SK-N-SH (cell line): ENCODE measurements around the gene AP2A2. TPM values are rescaled to one million over a fixed set of nuclear protein-coding genes. Genes with fewer than 3 reads are reported as not detected.

Experiments used
- CTCF ChIA-PET: fragments of 300-600, 350-600 bp; formaldehyde crosslinking; extraction: SDS; loops from one replicate; lab custom pipeline; 2021; lab: Yijun Ruan, JAX
- POLR2A ChIA-PET: fragments of 350-600 bp; sonication (Branson Sonifier 250); formaldehyde crosslinking; extraction: SDS; loops from one replicate; lab custom pipeline; 2020; ENCODE audit warnings: antibody characterized with exemption, inconsistent platforms; lab: Yijun Ruan, JAX
- DNase-seq: peaks from one replicate; pipeline ENCODE4 v3.0.0; 2012
- H2AFZ ChIP-seq: fragments of 200-600 bp; sonication (generic); 2 replicates; pipeline ENCODE4 v1.8.1; 2016; ENCODE audit warnings: antibody characterized with exemption, mild to moderate bottlenecking, low read depth
- H3F3A ChIP-seq: fragments of 200-600 bp; sonication (generic); replicated peaks from 2 replicates; pipeline ENCODE3; 2016; ENCODE audit warnings: antibody characterized with exemption, mild to moderate bottlenecking; ENCODE audit not compliant: insufficient read depth
- H3K27ac ChIP-seq, 2 experiments: fragments of 200-500 bp in 1 of 2; fragments of 200-600 bp in 1 of 2; sonication (Bioruptor generic) in 1 of 2; sonication (generic), shearing (Covaris generic) in 1 of 2; 2 replicates each; pipeline versions ENCODE4 v1.5.1 to v1.6.1; 2014 to 2016; ENCODE audit warnings: low read depth in 2 of 2, inconsistent platforms in 1 of 2, low read length in 1 of 2, mild to moderate bottlenecking in 1 of 2, mixed read lengths in 1 of 2
- H3K27me3 ChIP-seq: fragments of 200-600 bp; sonication (generic), shearing (Covaris generic); 2 replicates; pipeline ENCODE4 v1.6.1; 2016; ENCODE audit warnings: mixed run types; ENCODE audit not compliant: insufficient read depth
- H3K36me3 ChIP-seq, 2 experiments: fragments of 200-500 bp in 1 of 2; fragments of 200-600 bp in 1 of 2; sonication (Bioruptor generic) in 1 of 2; sonication (generic) in 1 of 2; replicated peaks in 1 of 2; 2 replicates each; pipeline versions ENCODE3 to v1.5.1; 2014 to 2016; ENCODE audit warnings: low read length in 1 of 2, mild to moderate bottlenecking in 1 of 2; ENCODE audit not compliant: insufficient read depth in 2 of 2, control insufficient read depth in 1 of 2
- H3K4me1 ChIP-seq, 2 experiments: fragments of 200-500 bp in 1 of 2; fragments of 200-600 bp in 1 of 2; sonication (Bioruptor generic) in 1 of 2; sonication (generic), shearing (Covaris generic) in 1 of 2; 2 replicates each; pipeline versions ENCODE4 v1.5.1 to v1.6.1; 2014 to 2016; ENCODE audit warnings: low read depth in 1 of 2, low read length in 1 of 2, mixed run types in 1 of 2; ENCODE audit not compliant: insufficient read depth in 2 of 2, control insufficient read depth in 1 of 2
- H3K4me2 ChIP-seq: fragments of 200-600 bp; sonication (generic), shearing (Covaris generic); 2 replicates; pipeline ENCODE4 v1.6.1; 2017; ENCODE audit warnings: mixed run types
- H3K4me3 ChIP-seq, 2 experiments: fragments of 200-500 bp in 1 of 2; fragments of 200-600 bp in 1 of 2; sonication (Bioruptor generic) in 1 of 2; sonication (generic), shearing (Covaris generic) in 1 of 2; 2 replicates each; pipeline versions ENCODE4 v1.5.1 to v1.8.1; 2014 to 2016; ENCODE audit warnings: low read depth in 2 of 2, inconsistent platforms in 1 of 2, low read length in 1 of 2, mild to moderate bottlenecking in 1 of 2, mixed read lengths in 1 of 2, moderate library complexity in 1 of 2
- H3K79me2 ChIP-seq: fragments of 200-600 bp; sonication (generic); 2 replicates; pipeline ENCODE4 v1.8.1; 2017; ENCODE audit warnings: mild to moderate bottlenecking; ENCODE audit not compliant: insufficient read depth
- H3K9ac ChIP-seq: fragments of 200-600 bp; sonication (generic); 2 replicates; pipeline ENCODE4 v1.6.1; 2017; ENCODE audit warnings: mixed run types
- H3K9me2 ChIP-seq: fragments of 200-600 bp; sonication (generic); 2 replicates; pipeline ENCODE4 v1.6.1; 2017; ENCODE audit warnings: mixed run types
- H3K9me3 ChIP-seq: fragments of 200-600 bp; sonication (generic); 2 replicates; pipeline ENCODE4 v1.6.1; 2017; ENCODE audit warnings: mixed run types, mild to moderate bottlenecking, moderate library complexity
- H4K20me1 ChIP-seq: fragments of 200-600 bp; sonication (generic); 2 replicates; pipeline ENCODE4 v1.6.1; 2017; ENCODE audit warnings: mild to moderate bottlenecking, mixed run types; ENCODE audit not compliant: insufficient read depth
- CHD2 ChIP-seq: fragments of 150-350 bp; IDR thresholded peaks from 2 replicates; pipeline ENCODE4 v1.6.1; 2018; ENCODE audit warnings: low read length; ENCODE audit not compliant: partially characterized antibody
- ELF1 ChIP-seq: IDR thresholded peaks from 2 replicates; pipeline ENCODE4 v1.4.0; 2012
- EZH2phosphoT487 ChIP-seq: fragments of 200-600 bp; sonication (generic); IDR thresholded peaks from 2 replicates; pipeline ENCODE4 v1.6.1; 2017; ENCODE audit warnings: low read depth, mixed run types, mild to moderate bottlenecking, antibody characterized with exemption, moderate library complexity, borderline replicate concordance
- IRF3 ChIP-seq: fragments of 150-350 bp; IDR thresholded peaks from 2 replicates; pipeline ENCODE4 v1.6.1; 2016; ENCODE audit warnings: mild to moderate bottlenecking, low read depth, low read length
- MAX ChIP-seq: IDR thresholded peaks from 2 replicates; pipeline ENCODE4 v1.4.0; 2012; ENCODE audit warnings: low read depth
- MXI1 ChIP-seq: IDR thresholded peaks from 2 replicates; pipeline ENCODE4 v1.6.1; 2012; ENCODE audit warnings: mild to moderate bottlenecking, low read depth, low read length, improper control_type of control experiment
- PBX3 ChIP-seq: IDR thresholded peaks from 2 replicates; pipeline ENCODE4; 2012
- RCOR1 ChIP-seq: fragments of 150-350 bp; IDR thresholded peaks from 2 replicates; pipeline ENCODE4 v1.6.1; 2017; ENCODE audit warnings: antibody characterized with exemption, low read length
- REST ChIP-seq: IDR thresholded peaks from 2 replicates; pipeline ENCODE4 v1.6.1; 2012; ENCODE audit warnings: mild to moderate bottlenecking, low read depth, low read length, moderate library complexity
- WGBS: methylation state at CpG from one replicate; pipeline ENCODE4 v1.1.6; 2017; ENCODE audit warnings: low lambda C conversion rate; 5-methylcytosine and 5-hydroxymethylcytosine counted together
- polyA plus RNA-seq, 3 experiments: library from polyadenylated mRNA; depleted of rRNA; stranded (reverse); fragments of >200 nt; gene quantifications; 2 replicates each; pipeline ENCODE4 v1.2.3, GENCODE V29; 2012

AP2A2 gene
- polyA plus RNA-seq, 1 of the 3 experiments (the other 2 are of a cell fraction) = 42.7 TPM

- TF ChIP-seq IRF3 (no peak), EZH2phosphoT487 (no peak)
Observed at GRCh38 chr11:1051356-1052132, 125.9 kb downstream of the AP2A2 start (continued).

- H4K20me1 ChIP-seq = no peaks in the 10 kb centered on the region
- ChIA-PET POLR2A (interaction anchor here (1.1 kb wide), 1 partner anchor 204 kb away, joined by 3 read pairs; no protein-coding TSS in a partner anchor), CTCF (interaction anchor here (0.7 to 3.4 kb wide), 26 partner anchors 11 to 1396 kb away, joined by 3 to 70 read pairs (median 6); partner anchors contain the start of genes AP2A2, MUC2, MUC6 and POLR2L)
- H3K4me1 ChIP-seq = peaks cover 0 to 22% of the 10 kb centered on the region in 2 experiments; a peak in 1 of 4 replicates
- no peak overlapping the region for H3K9ac ChIP-seq
- H3K27ac ChIP-seq = no peak overlapping the region
- peak; percentile 34 for DNase-seq
- 93% methylated on average over 11 of the region's 25 CpGs for WGBS
- H3K9me3 ChIP-seq = no peaks in the 10 kb centered on the region
- no peak overlapping the region for H3K4me2 ChIP-seq
- H3K79me2 ChIP-seq = no peaks in the 10 kb centered on the region
- no peak for TF ChIP-seq CHD2
- no peak for TF ChIP-seq RCOR1
- no peak for TF ChIP-seq PBX3
- no peak for TF ChIP-seq REST
- no peak for TF ChIP-seq MXI1
- TF ChIP-seq MAX = no peak
- TF ChIP-seq ELF1 = no peak
- H3K27me3 ChIP-seq = no peaks in the 10 kb centered on the region; the same call in 1 of the 2 replicates
- no peaks in the 10 kb centered on the region for H3K9me2 ChIP-seq
- H3K36me3 ChIP-seq = no peaks in the 10 kb centered on the region
- no peak overlapping the region for H2AFZ ChIP-seq
- H3F3A ChIP-seq = no peaks in the 10 kb centered on the region
- H3K4me3 ChIP-seq = no peak overlapping the region
Observed at GRCh38 chr11:1052133-1053011, 126.7 kb downstream of the AP2A2 start.
